Measurements from ENCODE around the gene VPS26B. TPM values are rescaled to one million over a fixed set of nuclear protein-coding genes. Genes with fewer than 3 reads are reported as not detected.
"Not testable (repeated sequence)": the region's sequence is repeated elsewhere in the genome, so short reads cannot be mapped to it uniquely, and the experiment has no call there.

The VPS26B gene
- total RNA-seq, 1 donor from 2014 or later, result 46.6 TPM

- TF ChIP-seq EZH2 (IDR thresholded peaks at IDR 0.05; ENCODE audit: insufficient read depth, low read length) (no peak), CTCF (IDR thresholded peaks at IDR 0.05; ENCODE audit: insufficient read depth, low read depth, low read length) (no peak)
- H3K4me3 Mint-ChIP-seq (ENCODE audit: unreplicated experiment), result no peak overlapping the region
Measured at GRCh38 chr11:134283461-134284230, 59.2 kb downstream of the VPS26B start.

GRCh38 chr11:134284349-134284748 is 59.9 kb downstream of the VPS26B start:
- not testable (repeated sequence) for H3K9me3 Mint-ChIP-seq (ENCODE audit: unreplicated experiment); H3K4me3 Mint-ChIP-seq (ENCODE audit: unreplicated experiment); H4K20me1 ChIP-seq (ENCODE audit: insufficient read depth, low read length); H3K36me3 ChIP-seq (ENCODE audit: insufficient read depth, low read length); H3K4me2 ChIP-seq (ENCODE audit: low read length); H3K79me2 ChIP-seq (ENCODE audit: insufficient read depth, low read length); H3K27me3 ChIP-seq (ENCODE audit: insufficient read depth, low read length); H3K4me3 ChIP-seq (ENCODE audit: insufficient read depth, low read depth, low read length); H3K9ac ChIP-seq (ENCODE audit: low read length); H3K27ac Mint-ChIP-seq (ENCODE audit: unreplicated experiment); H3K4me1 Mint-ChIP-seq (ENCODE audit: low read depth, unreplicated experiment); H3K27ac ChIP-seq (ENCODE audit: low read depth, low read length); DNase-seq (ENCODE audit: low read depth); H3K9me3 ChIP-seq (ENCODE audit: insufficient read depth, low read depth, low read length); H2AFZ ChIP-seq (ENCODE audit: low read depth, low read length); FAIRE-seq; H3K4me1 ChIP-seq (ENCODE audit: insufficient read depth, low read length); H3K36me3 Mint-ChIP-seq (ENCODE audit: low read depth, unreplicated experiment)
- H3K27me3 Mint-ChIP-seq (ENCODE audit: low read depth, unreplicated experiment), result peaks cover 22% of the 10 kb centered on the region

More at GRCh38 chr11:134283461-134284230, 59.2 kb downstream of the VPS26B start:
- no peak for FAIRE-seq
- H3K27ac ChIP-seq (ENCODE audit: low read depth, low read length), result no peak overlapping the region
- no peak overlapping the region for H3K4me2 ChIP-seq (ENCODE audit: low read length)
- H3K79me2 ChIP-seq (ENCODE audit: insufficient read depth, low read length), result no peaks in the 10 kb centered on the region
- peaks cover under 1% of the 10 kb centered on the region for H3K9me3 ChIP-seq (ENCODE audit: insufficient read depth, low read depth, low read length)
- DNase-seq (ENCODE audit: low read depth), result no peak
- H3K4me1 ChIP-seq (ENCODE audit: insufficient read depth, low read length), result no peaks in the 10 kb centered on the region
- no peaks in the 10 kb centered on the region for H4K20me1 ChIP-seq (ENCODE audit: insufficient read depth, low read length)
- Mint-ChIP-seq H3K9me3 (ENCODE audit: unreplicated experiment) (no peaks in the 10 kb centered on the region), H3K36me3 (ENCODE audit: low read depth, unreplicated experiment) (no peaks in the 10 kb centered on the region), H3K4me1 (ENCODE audit: low read depth, unreplicated experiment) (no peaks in the 10 kb centered on the region), H3K27ac (ENCODE audit: unreplicated experiment) (no peak overlapping the region), H3K27me3 (ENCODE audit: low read depth, unreplicated experiment) (peaks cover 24% of the 10 kb centered on the region)
- H3K9ac ChIP-seq (ENCODE audit: low read length), result no peak overlapping the region
- H3K4me3 ChIP-seq (ENCODE audit: insufficient read depth, low read depth, low read length), result no peak overlapping the region
- no peaks in the 10 kb centered on the region for H3K36me3 ChIP-seq (ENCODE audit: insufficient read depth, low read length)
- peaks cover 6% of the 10 kb centered on the region for H3K27me3 ChIP-seq (ENCODE audit: insufficient read depth, low read length)
- H2AFZ ChIP-seq (ENCODE audit: low read depth, low read length), result no peak overlapping the region

- Histone ChIP-seq H4K20me1 (ENCODE audit: insufficient read depth, low read length) (no peaks in the 10 kb centered on the region), H3K9ac (ENCODE audit: low read length) (no peak overlapping the region), H3K4me2 (ENCODE audit: low read length) (no peak overlapping the region), H3K27ac (ENCODE audit: low read depth, low read length) (no peak overlapping the region), H3K27me3 (ENCODE audit: insufficient read depth, low read length) (peaks cover 2% of the 10 kb centered on the region), H3K9me3 (ENCODE audit: insufficient read depth, low read depth, low read length) (no peaks in the 10 kb centered on the region), H2AFZ (ENCODE audit: low read depth, low read length) (no peak overlapping the region), H3K79me2 (ENCODE audit: insufficient read depth, low read length) (no peaks in the 10 kb centered on the region), H3K4me1 (ENCODE audit: insufficient read depth, low read length) (no peaks in the 10 kb centered on the region), H3K4me3 (ENCODE audit: insufficient read depth, low read depth, low read length) (no peak overlapping the region), H3K36me3 (ENCODE audit: insufficient read depth, low read length) (no peaks in the 10 kb centered on the region)
- Mint-ChIP-seq H3K27me3 (ENCODE audit: low read depth, unreplicated experiment) (peaks cover 15% of the 10 kb centered on the region), H3K36me3 (ENCODE audit: low read depth, unreplicated experiment) (no peaks in the 10 kb centered on the region), H3K9me3 (ENCODE audit: unreplicated experiment) (no peaks in the 10 kb centered on the region), H3K4me3 (ENCODE audit: unreplicated experiment) (no peak overlapping the region), H3K4me1 (ENCODE audit: low read depth, unreplicated experiment) (no peaks in the 10 kb centered on the region), H3K27ac (ENCODE audit: unreplicated experiment) (no peak overlapping the region)
- TF ChIP-seq EZH2 (IDR thresholded peaks at IDR 0.05; ENCODE audit: insufficient read depth, low read length), result no peak
- no peak for FAIRE-seq
- no peak for DNase-seq (ENCODE audit: low read depth)
Measured at GRCh38 chr11:134287561-134287960, 63.1 kb downstream of the VPS26B start.
